ENCODE data around the gene KLF16. TPM values are rescaled to one million over a fixed set of nuclear protein-coding genes. Genes with fewer than 3 reads are reported as not detected.

KLF16 gene
- total and polyA plus RNA-seq, 2 experiments from 2014 or later = 8.9 to 20.2 TPM

- Histone ChIP-seq H3K4me3 (no peak overlapping the region), H4K20me1 (replicated peaks; ENCODE audit: insufficient read depth) (no peaks in the 10 kb centered on the region; the same call in 1 of the 2 replicates), H3K9me2 (ENCODE audit: insufficient read depth) (no peaks in the 10 kb centered on the region), H3K4me2 (no peak overlapping the region), H3K36me3 (ENCODE audit: insufficient read depth) (no peaks in the 10 kb centered on the region), H3F3A (replicated peaks; ENCODE audit: low read depth) (peaks cover 11% of the 10 kb centered on the region; the same call in 1 of the 2 replicates), H2AFZ (no peak overlapping the region), H3K79me2 (replicated peaks; ENCODE audit: insufficient read depth) (peaks cover 31% of the 10 kb centered on the region), H3K4me1 (ENCODE audit: insufficient read depth) (peaks cover 16% of the 10 kb centered on the region), H3K27ac (ENCODE audit: low read depth) (no peak overlapping the region), H3K27me3 (ENCODE audit: insufficient read depth) (no peaks in the 10 kb centered on the region)
- Mint-ChIP-seq H3K9me3 (no peaks in the 10 kb centered on the region), H3K4me1 (peaks cover 16% of the 10 kb centered on the region), H3K27me3 (ENCODE audit: insufficient read depth, low read depth, poor library complexity) (peaks cover 5% of the 10 kb centered on the region), H3K4me3 (no peak overlapping the region), H3K27ac (no peak overlapping the region), H3K36me3 (ENCODE audit: low read depth) (peaks cover 4% of the 10 kb centered on the region; the same call in 2 of the 3 replicates)
- DNase-seq (ENCODE audit: low spot score) = no peak
- ATAC-seq = no peak
- TF ChIP-seq CREB1 (CRISPR knock-in tag; IDR thresholded peaks at IDR 0.05; ENCODE audit: low read depth) (no peak), POLR2AphosphoS5 (IDR thresholded peaks at IDR 0.05; ENCODE audit: low read depth) (no peak), JUNB (IDR thresholded peaks at IDR 0.05; ENCODE audit: unreplicated experiment) (no peak), ZNF331 (CRISPR knock-in tag; IDR thresholded peaks at IDR 0.05; ENCODE audit: low read depth) (no peak), ZNF114 (CRISPR knock-in tag; IDR thresholded peaks at IDR 0.05) (no peak), NANOG (IDR thresholded peaks at IDR 0.05; ENCODE audit: borderline replicate concordance) (no peak), EZH2 (IDR thresholded peaks at IDR 0.05; ENCODE audit: low read depth, unreplicated experiment) (no peak), ZNF462 (CRISPR knock-in tag; IDR thresholded peaks at IDR 0.05) (no peak), STAT1 (IDR thresholded peaks at IDR 0.05; ENCODE audit: unreplicated experiment) (no peak), EZH2phosphoT487 (IDR thresholded peaks at IDR 0.05; ENCODE audit: unreplicated experiment) (no peak)
- TF ChIP-seq, protein P1, sequence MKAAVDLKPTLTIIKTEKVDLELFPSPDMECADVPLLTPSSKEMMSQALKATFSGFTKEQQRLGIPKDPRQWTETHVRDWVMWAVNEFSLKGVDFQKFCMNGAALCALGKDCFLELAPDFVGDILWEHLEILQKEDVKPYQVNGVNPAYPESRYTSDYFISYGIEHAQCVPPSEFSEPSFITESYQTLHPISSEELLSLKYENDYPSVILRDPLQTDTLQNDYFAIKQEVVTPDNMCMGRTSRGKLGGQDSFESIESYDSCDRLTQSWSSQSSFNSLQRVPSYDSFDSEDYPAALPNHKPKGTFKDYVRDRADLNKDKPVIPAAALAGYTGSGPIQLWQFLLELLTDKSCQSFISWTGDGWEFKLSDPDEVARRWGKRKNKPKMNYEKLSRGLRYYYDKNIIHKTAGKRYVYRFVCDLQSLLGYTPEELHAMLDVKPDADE (IDR thresholded peaks at IDR 0.05) = no peak
- TF ChIP-seq, protein P2, sequence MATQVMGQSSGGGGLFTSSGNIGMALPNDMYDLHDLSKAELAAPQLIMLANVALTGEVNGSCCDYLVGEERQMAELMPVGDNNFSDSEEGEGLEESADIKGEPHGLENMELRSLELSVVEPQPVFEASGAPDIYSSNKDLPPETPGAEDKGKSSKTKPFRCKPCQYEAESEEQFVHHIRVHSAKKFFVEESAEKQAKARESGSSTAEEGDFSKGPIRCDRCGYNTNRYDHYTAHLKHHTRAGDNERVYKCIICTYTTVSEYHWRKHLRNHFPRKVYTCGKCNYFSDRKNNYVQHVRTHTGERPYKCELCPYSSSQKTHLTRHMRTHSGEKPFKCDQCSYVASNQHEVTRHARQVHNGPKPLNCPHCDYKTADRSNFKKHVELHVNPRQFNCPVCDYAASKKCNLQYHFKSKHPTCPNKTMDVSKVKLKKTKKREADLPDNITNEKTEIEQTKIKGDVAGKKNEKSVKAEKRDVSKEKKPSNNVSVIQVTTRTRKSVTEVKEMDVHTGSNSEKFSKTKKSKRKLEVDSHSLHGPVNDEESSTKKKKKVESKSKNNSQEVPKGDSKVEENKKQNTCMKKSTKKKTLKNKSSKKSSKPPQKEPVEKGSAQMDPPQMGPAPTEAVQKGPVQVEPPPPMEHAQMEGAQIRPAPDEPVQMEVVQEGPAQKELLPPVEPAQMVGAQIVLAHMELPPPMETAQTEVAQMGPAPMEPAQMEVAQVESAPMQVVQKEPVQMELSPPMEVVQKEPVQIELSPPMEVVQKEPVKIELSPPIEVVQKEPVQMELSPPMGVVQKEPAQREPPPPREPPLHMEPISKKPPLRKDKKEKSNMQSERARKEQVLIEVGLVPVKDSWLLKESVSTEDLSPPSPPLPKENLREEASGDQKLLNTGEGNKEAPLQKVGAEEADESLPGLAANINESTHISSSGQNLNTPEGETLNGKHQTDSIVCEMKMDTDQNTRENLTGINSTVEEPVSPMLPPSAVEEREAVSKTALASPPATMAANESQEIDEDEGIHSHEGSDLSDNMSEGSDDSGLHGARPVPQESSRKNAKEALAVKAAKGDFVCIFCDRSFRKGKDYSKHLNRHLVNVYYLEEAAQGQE (IDR thresholded peaks at IDR 0.05; ENCODE audit: unreplicated experiment) = no peak
- TF ChIP-seq, protein P3, sequence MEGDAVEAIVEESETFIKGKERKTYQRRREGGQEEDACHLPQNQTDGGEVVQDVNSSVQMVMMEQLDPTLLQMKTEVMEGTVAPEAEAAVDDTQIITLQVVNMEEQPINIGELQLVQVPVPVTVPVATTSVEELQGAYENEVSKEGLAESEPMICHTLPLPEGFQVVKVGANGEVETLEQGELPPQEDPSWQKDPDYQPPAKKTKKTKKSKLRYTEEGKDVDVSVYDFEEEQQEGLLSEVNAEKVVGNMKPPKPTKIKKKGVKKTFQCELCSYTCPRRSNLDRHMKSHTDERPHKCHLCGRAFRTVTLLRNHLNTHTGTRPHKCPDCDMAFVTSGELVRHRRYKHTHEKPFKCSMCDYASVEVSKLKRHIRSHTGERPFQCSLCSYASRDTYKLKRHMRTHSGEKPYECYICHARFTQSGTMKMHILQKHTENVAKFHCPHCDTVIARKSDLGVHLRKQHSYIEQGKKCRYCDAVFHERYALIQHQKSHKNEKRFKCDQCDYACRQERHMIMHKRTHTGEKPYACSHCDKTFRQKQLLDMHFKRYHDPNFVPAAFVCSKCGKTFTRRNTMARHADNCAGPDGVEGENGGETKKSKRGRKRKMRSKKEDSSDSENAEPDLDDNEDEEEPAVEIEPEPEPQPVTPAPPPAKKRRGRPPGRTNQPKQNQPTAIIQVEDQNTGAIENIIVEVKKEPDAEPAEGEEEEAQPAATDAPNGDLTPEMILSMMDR (conservative IDR thresholded peaks at IDR 0.05; ENCODE audit: low read depth in 2 of 2) = no peak
Measured at GRCh38 chr19:1872807-1873523, 9.6 kb upstream of the KLF16 start.

All from GM23338 (cell line).